Body of pancreas (tissue), 4 donors: ENCODE data around the gene PPP1R15A. TPM values are rescaled to one million over a fixed set of nuclear protein-coding genes. Genes with fewer than 3 reads are reported as not detected.

Experiments used
- ATAC-seq: fragments of 150-250 bp; one replicate; pipeline ENCODE4 v1.9.1; 2016
- DNase-seq, 4 donors: peaks; one replicate each; pipeline ENCODE4 v3.0.0-alpha.2; 2019
- H3K27ac ChIP-seq, 4 donors: fragments of 200-600 bp; sonication (generic); 1 replicate in 3 of 4; 2 replicates in 1 of 4; pipeline versions ENCODE4 v1.5.1 to v1.6.1; 2016 to 2019; ENCODE audit warnings: mild to moderate bottlenecking in 1 of 4, mixed read lengths in 1 of 4, moderate library complexity in 1 of 4
- H3K27me3 ChIP-seq, 2 donors: fragments of 200-600 bp; sonication (generic); one replicate each; pipeline ENCODE4 v1.6.0; 2016; ENCODE audit warnings: mild to moderate bottlenecking in 1 of 2
- H3K36me3 ChIP-seq, 2 donors: fragments of 200-600 bp; sonication (generic); replicated peaks in 1 of 2; 2 replicates each; pipeline ENCODE4 v1.5.1; 2016; ENCODE audit warnings: low read depth in 2 of 2; ENCODE audit not compliant: insufficient read depth in 1 of 2
- H3K4me1 ChIP-seq: fragments of 200-600 bp; sonication (generic); one replicate; pipeline ENCODE4 v1.6.0; 2016
- H3K4me3 ChIP-seq, 2 donors: fragments of 200-600 bp; sonication (generic); 1 replicate in 1 of 2; 2 replicates in 1 of 2; pipeline ENCODE4 v1.5.1; 2016 to 2019
- H3K9me3 ChIP-seq, 3 donors: fragments of 200-600 bp; sonication (generic); 1 replicate in 2 of 3; 2 replicates in 1 of 3; pipeline ENCODE4 v1.5.1; 2016
- CTCF ChIP-seq, 7 experiments: fragments of 450-650 bp in 4 of 7; fragments of 200-600 bp in 3 of 7; sonication (generic) in 3 of 7; IDR thresholded peaks; one replicate each; pipeline ENCODE4 v1.5.1; 2016 to 2019; ENCODE audit warnings: antibody characterized with exemption in 7 of 7
- POLR2A ChIP-seq, 3 donors: fragments of 450-650 bp; IDR thresholded peaks; one replicate each; pipeline ENCODE4 v1.6.1; 2016; ENCODE audit warnings: antibody characterized with exemption in 3 of 3, mild to moderate bottlenecking in 2 of 3
- WGBS, 2 donors: methylation state at CpG; one replicate each; pipeline ENCODE4 v1.1.5; 2017; 5-methylcytosine and 5-hydroxymethylcytosine counted together
- intact Hi-C: fragments of 100-400 bp; cut with DNase I; formaldehyde crosslinking; loops from one replicate; pipeline ENCODE4 v1.15.1; 2023
- total RNA-seq, 2 donors: library from RNA; depleted of rRNA; stranded (reverse); fragments of >200 nt; gene quantifications; one replicate each; pipeline ENCODE4 v1.1.0, GENCODE V29; 2016

PPP1R15A gene
- total RNA-seq, 2 donors from 2014 or later: 17.9 to 49.4 TPM

DNA sequence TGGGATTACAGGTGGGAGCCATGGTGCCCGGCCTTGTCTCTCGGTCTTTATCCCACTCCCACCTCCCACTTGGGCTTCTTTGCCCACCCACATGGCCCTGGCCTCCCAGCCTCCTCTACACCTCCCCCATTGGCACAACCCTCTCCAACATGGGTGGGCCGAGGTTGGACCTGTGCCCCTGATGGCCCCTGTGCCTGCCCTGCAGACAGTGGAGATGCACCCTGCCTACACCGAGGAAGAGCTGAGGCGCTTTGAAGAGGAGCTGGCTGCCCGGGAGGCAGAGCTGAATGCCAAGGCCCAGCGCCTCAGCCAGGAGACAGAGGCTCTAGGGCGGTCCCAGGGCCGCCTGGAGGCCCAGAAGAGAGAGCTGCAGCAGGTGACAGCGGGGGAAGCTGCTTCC lies 48.7 kb downstream of the PPP1R15A start:
- no peaks in the 10 kb centered on the region for H3K4me1 ChIP-seq
- H3K27me3 ChIP-seq: no peaks in the 10 kb centered on the region
- intact Hi-C loops: no loop called here
- DNase-seq (no peak), ATAC-seq (no peak)
- H3K27ac ChIP-seq: no peak overlapping the region
- H3K9me3 ChIP-seq: no peaks in the 10 kb centered on the region
- no peak for TF ChIP-seq CTCF (IDR thresholded peaks at IDR 0.05)
- no peak for TF ChIP-seq POLR2A (IDR thresholded peaks at IDR 0.05)
- no peak overlapping the region for H3K4me3 ChIP-seq
- 65 to 79% methylated on average over 4 to 8 of the region's 10 CpGs for WGBS, 2 donors
- peaks cover 3 to 10% of the 10 kb centered on the region in 2 donors for H3K36me3 ChIP-seq

DNA sequence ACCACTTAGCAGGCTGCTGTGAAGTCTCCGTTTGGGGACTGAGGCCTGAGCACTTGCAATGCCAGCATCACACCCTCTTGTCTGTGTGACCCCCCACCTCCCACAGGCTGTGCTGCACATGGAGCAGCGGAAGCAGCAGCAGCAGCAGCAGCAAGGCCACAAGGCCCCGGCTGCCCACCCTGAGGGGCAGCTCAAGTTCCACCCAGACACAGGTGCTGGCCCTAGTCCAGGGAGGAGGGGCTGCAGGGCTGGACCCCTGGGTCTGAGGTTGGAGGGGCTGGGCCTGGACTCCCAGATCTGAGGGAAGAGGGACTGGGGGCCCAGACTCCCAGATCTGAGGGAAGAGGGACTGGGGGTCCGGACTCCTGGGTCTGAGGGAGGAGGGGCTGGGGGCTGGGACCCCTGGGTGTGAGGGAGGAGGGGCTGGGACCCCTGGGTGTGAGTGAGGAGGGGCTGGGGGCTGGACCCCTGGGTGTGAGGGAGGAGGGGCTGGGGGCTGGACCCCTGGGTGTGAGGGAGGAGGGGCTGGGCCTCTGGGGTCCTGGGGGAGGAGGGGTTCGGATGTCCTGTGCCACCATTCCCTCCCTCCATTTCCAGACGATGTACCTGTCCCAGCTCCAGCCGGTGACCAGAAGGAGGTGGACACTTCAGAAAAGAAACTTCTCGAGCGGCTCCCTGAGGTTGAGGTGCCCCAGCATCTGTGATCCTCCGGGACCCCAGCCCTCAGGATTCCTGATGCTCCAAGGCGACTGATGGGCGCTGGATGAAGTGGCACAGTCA lies 49.7 kb downstream of the PPP1R15A start:
- TF ChIP-seq CTCF (IDR thresholded peaks at IDR 0.05): no peak
- TF ChIP-seq POLR2A (IDR thresholded peaks at IDR 0.05): no peak
- DNase-seq (no peak), ATAC-seq (no peak)
- WGBS, 2 donors: 86 to 88% methylated on average over 4 to 11 of the region's 12 CpGs
- no peaks in the 10 kb centered on the region for H3K9me3 ChIP-seq
- intact Hi-C loops: no loop called here
- no peak overlapping the region for H3K4me3 ChIP-seq
- no peaks in the 10 kb centered on the region for H3K27me3 ChIP-seq
- H3K36me3 ChIP-seq: peaks cover 3 to 8% of the 10 kb centered on the region in 2 donors
- peaks cover 2% of the 10 kb centered on the region for H3K4me1 ChIP-seq
- H3K27ac ChIP-seq: no peak overlapping the region

- TF ChIP-seq CTCF (IDR thresholded peaks at IDR 0.05) (no peak), POLR2A (IDR thresholded peaks at IDR 0.05) (no peak)
- peaks cover 6% of the 10 kb centered on the region for H3K4me1 ChIP-seq
- H3K27me3 ChIP-seq: no peaks in the 10 kb centered on the region
- DNase-seq (no peak), ATAC-seq (no peak)
- intact Hi-C loops: no loop called here
- 82 to 86% methylated on average over 13 to 17 of the region's 18 CpGs for WGBS, 2 donors
- peaks cover 3 to 8% of the 10 kb centered on the region in 2 donors for H3K36me3 ChIP-seq
- H3K4me3 ChIP-seq: no peak overlapping the region
- H3K27ac ChIP-seq: no peak overlapping the region
- no peaks in the 10 kb centered on the region for H3K9me3 ChIP-seq
Measured at GRCh38 chr19:48922548-48923490, 50.6 kb downstream of the PPP1R15A start.

DNA sequence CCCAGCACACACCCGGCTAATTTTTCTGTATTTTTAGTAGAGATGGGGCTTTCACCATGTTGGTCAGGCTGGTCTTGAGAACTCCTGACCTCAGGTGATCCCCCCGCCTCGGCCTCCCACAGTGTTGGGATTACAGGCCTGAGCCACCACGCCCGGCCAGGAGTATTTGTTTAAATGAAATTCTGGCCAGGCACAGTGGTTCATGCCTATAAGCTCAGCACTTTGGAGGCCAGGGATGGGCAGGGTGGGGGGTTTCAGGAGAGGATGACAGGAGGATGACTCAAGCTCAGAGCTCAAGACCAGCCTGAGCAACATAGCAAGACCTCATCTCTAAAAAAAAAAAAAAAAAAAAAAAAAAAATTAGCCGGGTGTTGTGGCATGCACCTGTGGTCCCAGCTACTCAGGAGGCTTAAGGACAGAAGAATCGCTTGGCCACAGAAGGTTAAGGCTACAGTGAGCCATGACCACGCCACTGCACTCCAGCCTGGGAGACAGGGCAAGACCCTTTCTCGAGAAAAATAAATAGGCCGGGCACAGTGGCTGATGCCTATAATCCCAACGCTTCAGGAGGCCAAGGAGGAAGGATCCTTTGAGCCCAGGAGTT lies 53.1 kb downstream of the PPP1R15A start:
- Histone ChIP-seq H3K9me3 (no peaks in the 10 kb centered on the region), H3K4me1 (peaks cover 6% of the 10 kb centered on the region), H3K36me3 (peaks cover 2 to 3% of the 10 kb centered on the region in 2 donors), H3K27ac (no peak overlapping the region), H3K4me3 (no peak overlapping the region), H3K27me3 (no peaks in the 10 kb centered on the region)
- WGBS, 2 donors: 74 to 75% methylated on average over 7 to 11 of the region's 11 CpGs
- TF ChIP-seq POLR2A (IDR thresholded peaks at IDR 0.05) (no peak), CTCF (IDR thresholded peaks at IDR 0.05) (no peak)
- no peak for DNase-seq
- intact Hi-C loops: no loop called here
- ATAC-seq: no peak

Other genes starting within 250 kb of the PPP1R15A start
- 1 to 10 TPM; 2.0 to 4.9 TPM for gene DBP, start 235.0 kb upstream of the PPP1R15A start, total RNA-seq
- 1 to 10 TPM in 1 of 2 donors, not detected in 1; 2.9 TPM for gene CA11, start 226.2 kb upstream of the PPP1R15A start, total RNA-seq
- not detected for gene NTN5, start 199.4 kb upstream of the PPP1R15A start, total RNA-seq
- gene FUT2, start 176.4 kb upstream of the PPP1R15A start, total RNA-seq: 1 to 10 TPM; 2.0 to 3.4 TPM
- gene MAMSTR, start 152.7 kb upstream of the PPP1R15A start, total RNA-seq: 1 to 10 TPM in 1 of 2 donors, under 1 TPM in 1; 0.26 to 7.3 TPM
- 10 to 100 TPM; 14.5 to 60.0 TPM for gene RASIP1, start 131.8 kb upstream of the PPP1R15A start, total RNA-seq
- 10 to 100 TPM in 1 of 2 donors, 1 to 10 TPM in 1; 1.6 to 14.5 TPM for gene IZUMO1, start 125.5 kb upstream of the PPP1R15A start, total RNA-seq
- 10 to 100 TPM; 14.8 to 79.1 TPM for gene FUT1, start 119.8 kb upstream of the PPP1R15A start, total RNA-seq
- not detected for gene FGF21, start 116.9 kb upstream of the PPP1R15A start, total RNA-seq
- gene BCAT2, start 61.4 kb upstream of the PPP1R15A start, total RNA-seq: 10 to 100 TPM; 34.5 to 56.0 TPM
- 1 to 10 TPM; 2.1 to 3.3 TPM for gene HSD17B14, start 35.9 kb upstream of the PPP1R15A start, total RNA-seq
- gene PLEKHA4, start 3.8 kb upstream of the PPP1R15A start, total RNA-seq: 10 to 100 TPM in 1 of 2 donors, 1 to 10 TPM in 1; 6.5 to 21.1 TPM
- gene TULP2, start 26.3 kb downstream of the PPP1R15A start, total RNA-seq: not detected
- 100 to 1,000 TPM; 129 to 170 TPM for gene NUCB1, start 27.9 kb downstream of the PPP1R15A start, total RNA-seq
- not detected for gene DHDH, start 61.3 kb downstream of the PPP1R15A start, total RNA-seq
- gene BAX, start 82.5 kb downstream of the PPP1R15A start, total RNA-seq: 10 to 100 TPM; 15.3 to 22.7 TPM
- gene FTL, start 92.9 kb downstream of the PPP1R15A start, total RNA-seq: 1,000 to 10,000 TPM; 1,824 to 3,385 TPM
- gene GYS1, start 120.9 kb downstream of the PPP1R15A start, total RNA-seq: 10 to 100 TPM in 1 of 2 donors, 1 to 10 TPM in 1; 7.5 to 17.8 TPM
- gene RUVBL2, start 121.5 kb downstream of the PPP1R15A start, total RNA-seq: 10 to 100 TPM; 46.5 to 47.2 TPM
- gene LHB, start 144.7 kb downstream of the PPP1R15A start, total RNA-seq: 10 to 100 TPM in 1 of 2 donors, not detected in 1; 45.8 TPM
- not detected for gene CGB3, start 151.9 kb downstream of the PPP1R15A start, total RNA-seq
- gene CGB2, start 159.5 kb downstream of the PPP1R15A start, total RNA-seq: not detected
- gene CGB1, start 164.5 kb downstream of the PPP1R15A start, total RNA-seq: not detected
- gene CGB5, start 171.4 kb downstream of the PPP1R15A start, total RNA-seq: not detected
- gene CGB8, start 176.7 kb downstream of the PPP1R15A start, total RNA-seq: not detected
- gene CGB7, start 185.3 kb downstream of the PPP1R15A start, total RNA-seq: not detected
- not detected for gene NTF4, start 192.4 kb downstream of the PPP1R15A start, total RNA-seq
- not detected for gene KCNA7, start 200.3 kb downstream of the PPP1R15A start, total RNA-seq
- 100 to 1,000 TPM; 199 to 588 TPM for gene SNRNP70, start 213.0 kb downstream of the PPP1R15A start, total RNA-seq
- gene LIN7B, start 241.9 kb downstream of the PPP1R15A start, total RNA-seq: 10 to 100 TPM in 1 of 2 donors, 1 to 10 TPM in 1; 8.3 to 24.1 TPM
- gene C19orf73, start 246.7 kb downstream of the PPP1R15A start, total RNA-seq: 1 to 10 TPM in 1 of 2 donors, not detected in 1; 2.3 TPM
- gene PPFIA3, start 247.1 kb downstream of the PPP1R15A start, total RNA-seq: 10 to 100 TPM in 1 of 2 donors, 1 to 10 TPM in 1; 6.7 to 15.2 TPM